Cardiac muscle cell (in vitro differentiated cells and primary cell): Measurements from ENCODE around the gene PARP12. TPM values are rescaled to one million over a fixed set of nuclear protein-coding genes. Genes with fewer than 3 reads are reported as not detected.
"Not testable (repeated sequence)": the region's sequence is repeated elsewhere in the genome, so short reads cannot be mapped to it uniquely, and the experiment has no call there.

Experiments
- DNase-seq, 2 donors: peaks; one replicate each; pipeline versions ENCODE4 v3.0.0 to v3.0.0-alpha.2; 2010 to 2017; ENCODE audit warnings: low read depth in 1 of 2, low spot score in 1 of 2
- H3K27ac ChIP-seq: fragments of 200-600 bp; sonication (generic); 2 replicates; pipeline ENCODE4 v1.5.1; 2016
- H3K27me3 ChIP-seq: fragments of 200-600 bp; sonication (generic); 2 replicates; pipeline ENCODE4 v1.6.0; 2016; ENCODE audit warnings: control low read depth
- H3K36me3 ChIP-seq: fragments of 200-600 bp; sonication (generic); 2 replicates; pipeline ENCODE4 v1.5.1; 2016; ENCODE audit warnings: control low read depth
- H3K4me1 ChIP-seq: fragments of 200-600 bp; sonication (generic); 2 replicates; pipeline ENCODE4 v1.8.1; 2017; ENCODE audit warnings: low read depth, mild to moderate bottlenecking, mixed run types
- H3K4me3 ChIP-seq: fragments of 200-600 bp; sonication (generic); 2 replicates; pipeline ENCODE4 v1.5.1; 2016; ENCODE audit warnings: mild to moderate bottlenecking
- H3K9me3 ChIP-seq: fragments of 200-600 bp; sonication (generic); 2 replicates; pipeline ENCODE4 v1.5.1; 2017; ENCODE audit warnings: low read depth, mild to moderate bottlenecking, control low read depth
- polyA plus RNA-seq: library from polyadenylated mRNA; unstranded; fragments of >200 nt; fragmentation: Nextera tagmentation; extraction: Ambion mirVana; gene quantifications from 2 replicates; pipeline ENCODE4 v1.2.1, GENCODE V29; 2016
- total RNA-seq: library from RNA; depleted of rRNA; stranded (reverse); fragments of >200 nt; gene quantifications from 2 replicates; pipeline ENCODE4 v1.2.3, GENCODE V29; 2016
- TF ChIP-seq, protein P1 (sequence below): IDR thresholded peaks from 2 replicates; pipeline ENCODE4 v1.5.1; 2012; ENCODE audit warnings: low read depth, mild to moderate bottlenecking, low read length

PARP12 gene, protein sequence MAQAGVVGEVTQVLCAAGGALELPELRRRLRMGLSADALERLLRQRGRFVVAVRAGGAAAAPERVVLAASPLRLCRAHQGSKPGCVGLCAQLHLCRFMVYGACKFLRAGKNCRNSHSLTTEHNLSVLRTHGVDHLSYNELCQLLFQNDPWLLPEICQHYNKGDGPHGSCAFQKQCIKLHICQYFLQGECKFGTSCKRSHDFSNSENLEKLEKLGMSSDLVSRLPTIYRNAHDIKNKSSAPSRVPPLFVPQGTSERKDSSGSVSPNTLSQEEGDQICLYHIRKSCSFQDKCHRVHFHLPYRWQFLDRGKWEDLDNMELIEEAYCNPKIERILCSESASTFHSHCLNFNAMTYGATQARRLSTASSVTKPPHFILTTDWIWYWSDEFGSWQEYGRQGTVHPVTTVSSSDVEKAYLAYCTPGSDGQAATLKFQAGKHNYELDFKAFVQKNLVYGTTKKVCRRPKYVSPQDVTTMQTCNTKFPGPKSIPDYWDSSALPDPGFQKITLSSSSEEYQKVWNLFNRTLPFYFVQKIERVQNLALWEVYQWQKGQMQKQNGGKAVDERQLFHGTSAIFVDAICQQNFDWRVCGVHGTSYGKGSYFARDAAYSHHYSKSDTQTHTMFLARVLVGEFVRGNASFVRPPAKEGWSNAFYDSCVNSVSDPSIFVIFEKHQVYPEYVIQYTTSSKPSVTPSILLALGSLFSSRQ
- 1.1 and 2.2 TPM in 2 replicates for total RNA-seq
- 0.45 and 1.3 TPM in 2 replicates for polyA plus RNA-seq

DNA sequence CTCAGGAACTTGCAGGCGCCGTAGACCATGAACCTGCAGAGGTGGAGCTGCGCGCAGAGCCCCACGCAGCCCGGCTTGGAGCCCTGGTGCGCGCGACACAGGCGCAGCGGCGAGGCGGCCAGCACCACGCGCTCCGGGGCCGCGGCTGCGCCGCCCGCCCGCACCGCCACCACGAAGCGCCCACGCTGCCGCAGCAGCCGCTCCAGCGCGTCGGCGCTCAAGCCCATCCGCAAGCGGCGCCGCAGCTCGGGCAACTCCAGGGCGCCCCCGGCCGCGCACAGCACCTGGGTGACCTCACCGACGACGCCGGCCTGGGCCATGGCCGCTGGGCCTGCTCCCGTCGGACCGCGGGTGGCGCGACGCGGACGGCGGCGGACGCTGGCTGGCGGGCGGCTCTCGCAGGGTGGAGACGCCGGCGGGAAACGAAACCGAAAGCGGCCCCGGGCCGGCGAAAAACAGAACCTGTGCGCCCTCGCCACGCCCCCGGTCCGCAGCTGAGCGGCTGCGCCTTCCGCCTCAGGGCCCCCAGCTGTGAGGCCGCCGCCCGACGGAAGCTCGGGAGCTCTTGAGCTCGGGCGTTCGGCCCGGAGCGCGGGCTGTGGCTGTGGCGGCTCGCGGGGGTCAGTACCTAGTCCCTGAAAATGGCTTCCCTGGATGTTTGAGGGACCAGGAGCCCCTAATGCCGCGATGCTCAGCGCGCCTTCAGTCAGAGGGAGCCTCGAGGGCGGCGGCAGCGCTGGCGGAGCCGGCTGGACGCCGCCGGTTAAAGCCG is at the start of gene PARP12:
Gene PARP12 (minus strand): TSS at position 424 of the 772 bp plus-strand sequence. CDS start 104 bp downstream, at position 320.
- Histone ChIP-seq H3K9me3 (no peaks in the 10 kb centered on the region), H3K4me1 (peaks cover 5% of the 10 kb centered on the region), H3K27me3 (peaks cover 23% of the 10 kb centered on the region), H3K36me3 (no peaks in the 10 kb centered on the region), H3K27ac (no peak within 1 kb of the TSS), H3K4me3 (peak within 1 kb of the TSS; percentile 36)
- TF ChIP-seq, protein P1, sequence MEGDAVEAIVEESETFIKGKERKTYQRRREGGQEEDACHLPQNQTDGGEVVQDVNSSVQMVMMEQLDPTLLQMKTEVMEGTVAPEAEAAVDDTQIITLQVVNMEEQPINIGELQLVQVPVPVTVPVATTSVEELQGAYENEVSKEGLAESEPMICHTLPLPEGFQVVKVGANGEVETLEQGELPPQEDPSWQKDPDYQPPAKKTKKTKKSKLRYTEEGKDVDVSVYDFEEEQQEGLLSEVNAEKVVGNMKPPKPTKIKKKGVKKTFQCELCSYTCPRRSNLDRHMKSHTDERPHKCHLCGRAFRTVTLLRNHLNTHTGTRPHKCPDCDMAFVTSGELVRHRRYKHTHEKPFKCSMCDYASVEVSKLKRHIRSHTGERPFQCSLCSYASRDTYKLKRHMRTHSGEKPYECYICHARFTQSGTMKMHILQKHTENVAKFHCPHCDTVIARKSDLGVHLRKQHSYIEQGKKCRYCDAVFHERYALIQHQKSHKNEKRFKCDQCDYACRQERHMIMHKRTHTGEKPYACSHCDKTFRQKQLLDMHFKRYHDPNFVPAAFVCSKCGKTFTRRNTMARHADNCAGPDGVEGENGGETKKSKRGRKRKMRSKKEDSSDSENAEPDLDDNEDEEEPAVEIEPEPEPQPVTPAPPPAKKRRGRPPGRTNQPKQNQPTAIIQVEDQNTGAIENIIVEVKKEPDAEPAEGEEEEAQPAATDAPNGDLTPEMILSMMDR, result no peak
- peak; percentile 52 to 91 for DNase-seq

DNA sequence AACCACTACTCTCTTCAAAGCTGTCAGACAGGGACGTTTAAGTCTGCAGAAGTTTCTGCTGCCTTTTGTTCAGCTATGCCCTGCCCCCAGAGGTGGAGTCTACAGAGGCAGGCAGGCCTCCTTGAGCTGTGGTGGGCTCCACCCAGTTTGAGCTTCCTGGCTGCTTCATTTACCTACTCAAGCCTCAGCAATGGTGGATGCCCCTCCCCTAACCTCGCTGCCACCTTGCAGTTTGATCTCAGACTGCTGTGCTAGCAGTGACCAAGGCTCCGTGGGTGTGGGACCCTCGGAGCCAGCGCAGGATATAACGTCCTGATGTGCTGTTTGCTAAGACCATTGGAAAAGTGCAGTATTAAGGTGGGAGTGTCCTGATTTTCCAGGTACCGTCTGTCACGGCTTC is 46.0 kb upstream of the PARP12 start:
- H3K4me1 ChIP-seq, H3K4me3 ChIP-seq, H3K27ac ChIP-seq, H3K9me3 ChIP-seq, H3K27me3 ChIP-seq, DNase-seq: not testable (repeated sequence)
- peaks cover 33% of the 10 kb centered on the region for H3K36me3 ChIP-seq

DNA sequence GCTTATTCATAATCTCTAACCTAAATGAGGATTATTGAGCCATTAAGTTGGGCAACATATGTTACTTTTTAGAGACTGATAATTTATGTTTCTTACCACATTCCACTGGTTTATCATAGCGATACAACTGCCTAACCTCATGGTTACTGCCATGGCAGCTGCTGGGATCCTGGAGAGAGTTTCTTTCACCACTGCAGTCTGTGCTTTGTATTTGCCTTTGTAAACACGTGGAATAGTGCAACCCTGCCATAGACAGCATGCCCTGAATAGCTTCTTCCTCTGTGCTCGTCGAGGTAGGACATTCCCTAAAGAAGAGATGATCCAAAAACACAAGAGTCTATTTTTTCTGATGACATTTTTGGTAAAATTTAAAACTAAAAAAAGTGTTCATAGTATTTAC is 33.7 kb upstream of the PARP12 start:
- H3K27me3 ChIP-seq, result no peaks in the 10 kb centered on the region
- TF ChIP-seq, protein P1, result no peak
- H3K4me1 ChIP-seq, result no peaks in the 10 kb centered on the region
- H3K4me3 ChIP-seq, result no peak overlapping the region
- no peak for DNase-seq
- peaks cover 82% of the 10 kb centered on the region for H3K36me3 ChIP-seq
- H3K9me3 ChIP-seq, result no peaks in the 10 kb centered on the region
- H3K27ac ChIP-seq, result no peak overlapping the region

DNA sequence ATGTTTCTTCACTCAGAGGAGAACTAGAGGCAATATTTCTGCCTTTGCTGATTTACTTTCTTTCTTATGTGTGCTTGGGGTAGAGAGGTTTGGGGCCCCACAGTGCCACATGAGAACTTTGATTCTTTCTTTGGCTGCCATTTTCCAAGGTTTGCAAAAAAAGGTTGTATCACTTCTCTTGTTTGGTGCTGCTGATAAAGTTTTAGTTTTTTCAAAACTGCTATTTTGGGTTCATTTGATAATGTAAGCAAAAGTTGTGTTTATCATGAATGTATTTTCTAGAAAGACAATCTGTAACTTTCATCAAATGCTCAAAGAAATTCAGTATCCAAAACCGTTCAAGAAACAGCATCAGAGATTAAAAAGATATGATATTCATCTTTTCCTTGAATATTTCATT is 30.6 kb upstream of the PARP12 start:
- no peaks in the 10 kb centered on the region for H3K27me3 ChIP-seq
- H3K9me3 ChIP-seq, result no peaks in the 10 kb centered on the region
- H3K36me3 ChIP-seq, result peaks cover 84% of the 10 kb centered on the region
- H3K27ac ChIP-seq, result no peak overlapping the region
- H3K4me1 ChIP-seq, result no peaks in the 10 kb centered on the region
- TF ChIP-seq, protein P1, result no peak
- no peak for DNase-seq
- no peak overlapping the region for H3K4me3 ChIP-seq

DNA sequence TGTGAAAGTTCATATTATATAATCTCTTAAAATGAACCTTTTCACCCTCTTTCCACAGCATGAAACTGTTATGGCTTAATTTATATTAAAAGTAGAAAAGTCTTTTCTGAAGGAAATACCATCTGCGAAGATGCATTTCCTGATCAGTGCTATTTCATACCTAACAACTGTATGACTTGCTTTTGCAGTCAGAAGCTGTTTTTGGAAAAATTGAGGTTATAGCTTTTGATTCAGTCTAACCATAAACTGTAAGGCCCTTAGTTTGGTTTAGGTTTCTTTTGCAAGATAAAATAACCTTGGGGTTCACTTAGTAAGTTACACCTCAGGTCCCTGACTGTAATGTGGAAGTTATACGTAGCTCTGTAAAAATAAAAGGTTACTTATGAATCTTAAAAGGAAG is 22.7 kb upstream of the PARP12 start:
- Histone ChIP-seq H3K36me3 (peaks cover 8% of the 10 kb centered on the region), H3K4me3 (no peak overlapping the region), H3K9me3 (no peaks in the 10 kb centered on the region), H3K4me1 (no peaks in the 10 kb centered on the region), H3K27me3 (no peaks in the 10 kb centered on the region), H3K27ac (no peak overlapping the region)
- DNase-seq, result no peak
- TF ChIP-seq, protein P1, result no peak
